ENCODE results near the gene MRC2.

MRC2 gene

DNA sequence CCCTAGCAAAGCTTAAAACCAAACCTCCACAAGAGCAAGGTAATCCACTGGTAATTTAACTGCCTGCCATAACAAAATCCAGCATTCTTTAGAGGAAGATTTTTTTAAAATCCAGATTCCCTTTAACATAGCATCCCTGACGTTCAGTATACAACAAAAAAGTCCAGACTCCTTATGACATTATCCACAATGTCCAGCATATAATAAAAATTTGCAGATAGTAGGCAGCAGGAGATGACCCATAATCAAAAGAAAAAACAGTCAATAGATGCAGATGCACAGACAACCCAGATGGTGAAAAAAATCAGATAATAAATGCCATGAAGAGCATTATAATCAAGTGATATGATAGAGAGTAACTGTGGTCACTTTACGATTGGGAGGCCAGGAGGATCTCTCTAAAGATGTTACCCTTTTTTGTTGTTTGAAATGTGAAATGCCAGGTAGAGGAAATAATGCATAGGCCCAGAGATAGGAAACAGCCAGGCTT is 33.2 kb downstream of the MRC2 start:
- Histone ChIP-seq H3K4me1 (ENCODE audit: control extremely low read depth in 1 of 4, control insufficient read depth in 4 of 4, insufficient read depth in 4 of 4, low read length in 3 of 4) (peaks cover 0 to 4% (median 0%) of the 10 kb centered on the region in 4 experiments), H3K4me3 (ENCODE audit: control insufficient read depth in 1 of 7, extremely low read depth in 1 of 7, insufficient read depth in 4 of 7, low read depth in 2 of 7, low read length in 6 of 7) (no peak overlapping the region), H3K27me3 (replicated peaks in 2 of 5; ENCODE audit: control insufficient read depth in 4 of 5, insufficient read depth in 5 of 5, low read length in 4 of 5) (no peaks in the 10 kb centered on the region), H3K9me3 (ENCODE audit: control extremely low read depth in 1 of 5, control insufficient read depth in 4 of 5, insufficient read depth in 2 of 5, low read depth in 1 of 5, low read length in 4 of 5) (peaks cover 0 to 12% (median 4%) of the 10 kb centered on the region in 5 experiments), H3K27ac (ENCODE audit: insufficient read depth in 1 of 2, low read depth in 1 of 2, low read length in 2 of 2, poor library complexity in 1 of 2, severe bottlenecking in 2 of 2) (no peak overlapping the region), H3K36me3 (ENCODE audit: control insufficient read depth in 4 of 4, insufficient read depth in 4 of 4, low read length in 3 of 4) (no peaks in the 10 kb centered on the region)
- 96% methylated on average over 2 of the region's 2 CpGs for WGBS (ENCODE audit: insufficient coverage)
- CTCF ChIA-PET: no interaction called here
- POLR2A ChIA-PET: no interaction called here
- DNase-seq: no peak

DNA sequence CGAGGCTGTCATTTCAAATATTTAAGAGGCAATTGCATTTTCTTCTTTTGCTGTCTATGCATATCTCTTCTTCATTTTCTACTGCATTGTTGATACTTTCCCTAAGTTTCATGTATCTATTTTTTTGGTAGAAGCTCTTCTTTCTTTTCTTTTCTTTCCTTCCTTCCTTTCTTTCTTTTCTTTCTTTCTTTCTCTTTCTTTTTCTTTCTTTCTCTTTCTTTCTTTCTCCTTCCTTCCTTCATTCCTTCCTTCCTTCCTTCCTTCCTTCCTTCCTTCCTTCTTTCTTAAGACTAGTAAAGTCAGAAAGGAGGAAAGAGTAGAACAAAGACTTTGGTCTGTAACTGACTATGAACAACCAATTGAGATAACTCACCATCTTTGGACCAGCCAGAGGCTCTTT is 33.9 kb downstream of the MRC2 start:
- Histone ChIP-seq H3K4me3 (ENCODE audit: control insufficient read depth in 1 of 7, extremely low read depth in 1 of 7, insufficient read depth in 4 of 7, low read depth in 2 of 7, low read length in 6 of 7) (no peak overlapping the region), H3K4me1 (ENCODE audit: control extremely low read depth in 1 of 4, control insufficient read depth in 4 of 4, insufficient read depth in 4 of 4, low read length in 3 of 4) (peaks cover 0 to 4% (median 0%) of the 10 kb centered on the region in 4 experiments), H3K27ac (ENCODE audit: insufficient read depth in 1 of 2, low read depth in 1 of 2, low read length in 2 of 2, poor library complexity in 1 of 2, severe bottlenecking in 2 of 2) (no peak overlapping the region), H3K36me3 (ENCODE audit: control insufficient read depth in 4 of 4, insufficient read depth in 4 of 4, low read length in 3 of 4) (no peaks in the 10 kb centered on the region), H3K27me3 (replicated peaks in 2 of 5; ENCODE audit: control insufficient read depth in 4 of 5, insufficient read depth in 5 of 5, low read length in 4 of 5) (no peaks in the 10 kb centered on the region), H3K9me3 (ENCODE audit: control extremely low read depth in 1 of 5, control insufficient read depth in 4 of 5, insufficient read depth in 2 of 5, low read depth in 1 of 5, low read length in 4 of 5) (peaks cover 0 to 12% (median 4%) of the 10 kb centered on the region in 5 experiments)
- CTCF ChIA-PET: no interaction called here
- DNase-seq: no peak
- POLR2A ChIA-PET: no interaction called here
- no CpG with 5 or more reads among the region's 1 CpG for WGBS (ENCODE audit: insufficient coverage)

DNA sequence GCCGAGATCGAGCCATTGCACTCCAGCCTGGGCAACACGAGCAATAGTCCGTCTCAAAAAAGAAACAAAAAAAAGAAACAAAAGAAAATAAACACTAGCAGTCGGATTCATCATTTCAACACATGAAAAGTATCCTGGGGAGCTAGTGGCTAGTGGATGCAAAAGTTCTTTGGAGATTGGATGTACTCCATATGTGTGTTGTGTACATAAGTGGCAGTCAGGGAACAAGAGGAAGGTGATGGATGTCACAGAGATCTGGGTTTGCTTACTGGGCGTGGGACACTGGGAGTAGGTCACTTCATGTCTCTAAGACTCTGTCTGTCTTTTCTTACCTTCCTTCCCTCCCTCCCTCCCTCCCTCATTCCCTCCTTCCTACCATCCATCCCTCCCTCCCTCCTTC is 35.4 kb downstream of the MRC2 start:
- Histone ChIP-seq H3K4me3 (ENCODE audit: control insufficient read depth in 1 of 7, extremely low read depth in 1 of 7, insufficient read depth in 4 of 7, low read depth in 2 of 7, low read length in 6 of 7) (no peak overlapping the region), H3K27me3 (replicated peaks in 2 of 5; ENCODE audit: control insufficient read depth in 4 of 5, insufficient read depth in 5 of 5, low read length in 4 of 5) (no peaks in the 10 kb centered on the region), H3K27ac (ENCODE audit: insufficient read depth in 1 of 2, low read depth in 1 of 2, low read length in 2 of 2, poor library complexity in 1 of 2, severe bottlenecking in 2 of 2) (no peak overlapping the region), H3K9me3 (ENCODE audit: control extremely low read depth in 1 of 5, control insufficient read depth in 4 of 5, insufficient read depth in 2 of 5, low read depth in 1 of 5, low read length in 4 of 5) (peaks cover 0 to 12% (median 4%) of the 10 kb centered on the region in 5 experiments), H3K4me1 (ENCODE audit: control extremely low read depth in 1 of 4, control insufficient read depth in 4 of 4, insufficient read depth in 4 of 4, low read length in 3 of 4) (peaks cover 0 to 4% (median 0%) of the 10 kb centered on the region in 4 experiments), H3K36me3 (ENCODE audit: control insufficient read depth in 4 of 4, insufficient read depth in 4 of 4, low read length in 3 of 4) (peaks cover 0 to 5% (median 0%) of the 10 kb centered on the region in 4 experiments)
- WGBS (ENCODE audit: insufficient coverage): 100% methylated on average over 1 of the region's 6 CpGs
- ChIA-PET POLR2A (no interaction called here), CTCF (interaction anchor here (1.0 to 1.1 kb wide), 2 partner anchors 10 to 110 kb away, joined by 3 read pairs; no protein-coding TSS in a partner anchor)
- no peak for DNase-seq

DNA sequence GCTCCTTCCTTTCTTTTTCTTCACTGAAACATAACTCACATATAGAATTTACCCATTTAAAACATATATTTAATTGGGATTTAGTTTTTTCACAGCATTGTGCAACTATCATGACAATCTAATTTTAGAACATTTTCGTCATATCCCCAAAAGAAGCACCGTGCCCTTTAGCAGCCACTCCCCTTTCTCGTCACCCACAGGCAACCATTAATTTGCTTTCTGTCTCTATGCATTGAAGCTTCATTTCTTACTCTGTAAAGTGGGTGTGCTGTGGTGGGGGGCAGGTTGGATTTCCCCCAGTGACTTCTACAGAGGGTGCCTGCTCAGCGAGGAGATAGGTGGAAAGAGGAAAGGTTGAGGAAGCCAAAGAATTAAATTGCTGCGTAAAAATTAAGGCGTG is 35.8 kb downstream of the MRC2 start:
- Histone ChIP-seq H3K27ac (ENCODE audit: insufficient read depth in 1 of 2, low read depth in 1 of 2, low read length in 2 of 2, poor library complexity in 1 of 2, severe bottlenecking in 2 of 2) (no peak overlapping the region), H3K36me3 (ENCODE audit: control insufficient read depth in 4 of 4, insufficient read depth in 4 of 4, low read length in 3 of 4) (peaks cover 0 to 6% (median 0%) of the 10 kb centered on the region in 4 experiments), H3K27me3 (replicated peaks in 2 of 5; ENCODE audit: control insufficient read depth in 4 of 5, insufficient read depth in 5 of 5, low read length in 4 of 5) (no peaks in the 10 kb centered on the region), H3K4me3 (ENCODE audit: control insufficient read depth in 1 of 7, extremely low read depth in 1 of 7, insufficient read depth in 4 of 7, low read depth in 2 of 7, low read length in 6 of 7) (no peak overlapping the region), H3K9me3 (ENCODE audit: control extremely low read depth in 1 of 5, control insufficient read depth in 4 of 5, insufficient read depth in 2 of 5, low read depth in 1 of 5, low read length in 4 of 5) (peaks cover 0 to 12% (median 4%) of the 10 kb centered on the region in 5 experiments), H3K4me1 (ENCODE audit: control extremely low read depth in 1 of 4, control insufficient read depth in 4 of 4, insufficient read depth in 4 of 4, low read length in 3 of 4) (peaks cover 0 to 4% (median 0%) of the 10 kb centered on the region in 4 experiments)
- ChIA-PET POLR2A (no interaction called here), CTCF (interaction anchor here (1.1 kb wide), 1 partner anchor 111 kb away, joined by 3 read pairs; no protein-coding TSS in a partner anchor)
- DNase-seq: peak in 1 of 3 donors; percentile 13
- WGBS (ENCODE audit: insufficient coverage): 83% methylated on average over 5 of the region's 6 CpGs

DNA sequence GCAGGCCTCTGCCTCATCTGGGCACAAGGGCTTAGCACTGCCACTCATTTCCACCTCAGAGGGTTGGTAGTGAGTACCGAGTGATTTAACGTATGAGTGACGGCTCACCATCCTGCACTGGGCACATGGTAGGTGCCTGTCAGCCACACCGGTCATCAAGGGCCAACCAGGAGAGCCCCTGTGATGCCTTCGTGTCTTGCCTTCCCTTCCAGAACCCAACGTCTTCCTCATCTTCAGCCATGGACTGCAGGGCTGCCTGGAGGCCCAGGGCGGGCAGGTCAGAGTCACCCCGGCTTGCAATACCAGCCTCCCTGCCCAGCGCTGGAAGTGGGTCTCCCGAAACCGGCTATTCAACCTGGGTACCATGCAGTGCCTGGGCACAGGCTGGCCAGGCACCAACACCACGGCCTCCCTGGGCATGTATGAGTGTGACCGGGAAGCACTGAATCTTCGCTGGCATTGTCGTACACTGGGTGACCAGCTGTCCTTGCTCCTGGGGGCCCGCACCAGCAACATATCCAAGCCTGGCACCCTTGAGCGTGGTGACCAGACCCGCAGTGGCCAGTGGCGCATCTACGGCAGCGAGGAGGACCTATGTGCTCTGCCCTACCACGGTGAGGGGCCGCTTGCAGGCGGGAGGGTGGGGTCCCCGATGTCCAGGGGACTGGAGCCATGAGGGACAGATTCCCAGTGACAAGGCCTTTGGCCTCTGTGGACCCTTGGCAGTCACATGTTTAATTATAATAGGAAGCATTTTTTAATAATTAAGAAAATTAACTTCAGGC is 37.1 kb downstream of the MRC2 start:
- Histone ChIP-seq H3K9me3 (ENCODE audit: control extremely low read depth in 1 of 5, control insufficient read depth in 4 of 5, insufficient read depth in 2 of 5, low read depth in 1 of 5, low read length in 4 of 5) (peaks cover 0 to 12% (median 4%) of the 10 kb centered on the region in 5 experiments), H3K4me3 (ENCODE audit: control insufficient read depth in 1 of 7, extremely low read depth in 1 of 7, insufficient read depth in 4 of 7, low read depth in 2 of 7, low read length in 6 of 7) (no peak overlapping the region), H3K36me3 (ENCODE audit: control insufficient read depth in 4 of 4, insufficient read depth in 4 of 4, low read length in 3 of 4) (peaks cover 0 to 6% (median 1%) of the 10 kb centered on the region in 4 experiments), H3K27ac (ENCODE audit: insufficient read depth in 1 of 2, low read depth in 1 of 2, low read length in 2 of 2, poor library complexity in 1 of 2, severe bottlenecking in 2 of 2) (no peak overlapping the region), H3K27me3 (replicated peaks in 2 of 5; ENCODE audit: control insufficient read depth in 4 of 5, insufficient read depth in 5 of 5, low read length in 4 of 5) (no peaks in the 10 kb centered on the region), H3K4me1 (ENCODE audit: control extremely low read depth in 1 of 4, control insufficient read depth in 4 of 4, insufficient read depth in 4 of 4, low read length in 3 of 4) (peaks cover 0 to 4% (median 0%) of the 10 kb centered on the region in 4 experiments)
- WGBS (ENCODE audit: insufficient coverage): 98% methylated on average over 22 of the region's 25 CpGs
- CTCF ChIA-PET: no interaction called here
- POLR2A ChIA-PET: no interaction called here
- no peak for DNase-seq

GRCh38 chr17:62665599-62665998 is 38.1 kb downstream of the MRC2 start:
- CTCF ChIA-PET: interaction anchor here (1.0 kb wide), 1 partner anchor 11 kb away, joined by 3 read pairs; no protein-coding TSS in a partner anchor
- 96% methylated on average over 2 of the region's 3 CpGs for WGBS (ENCODE audit: insufficient coverage)

More at GRCh38 chr17:62665599-62665998, 38.1 kb downstream of the MRC2 start:
- no peak for DNase-seq
- Histone ChIP-seq H3K27me3 (replicated peaks in 2 of 5; ENCODE audit: control insufficient read depth in 4 of 5, insufficient read depth in 5 of 5, low read length in 4 of 5) (no peaks in the 10 kb centered on the region), H3K9me3 (ENCODE audit: control extremely low read depth in 1 of 5, control insufficient read depth in 4 of 5, insufficient read depth in 2 of 5, low read depth in 1 of 5, low read length in 4 of 5) (peaks cover 0 to 6% (median 2%) of the 10 kb centered on the region in 5 experiments), H3K27ac (ENCODE audit: insufficient read depth in 1 of 2, low read depth in 1 of 2, low read length in 2 of 2, poor library complexity in 1 of 2, severe bottlenecking in 2 of 2) (no peak overlapping the region), H3K36me3 (ENCODE audit: control insufficient read depth in 4 of 4, insufficient read depth in 4 of 4, low read length in 3 of 4) (peaks cover 0 to 6% (median 1%) of the 10 kb centered on the region in 4 experiments), H3K4me1 (ENCODE audit: control extremely low read depth in 1 of 4, control insufficient read depth in 4 of 4, insufficient read depth in 4 of 4, low read length in 3 of 4) (peaks cover 0 to 4% (median 0%) of the 10 kb centered on the region in 4 experiments), H3K4me3 (ENCODE audit: control insufficient read depth in 1 of 7, extremely low read depth in 1 of 7, insufficient read depth in 4 of 7, low read depth in 2 of 7, low read length in 6 of 7) (no peak overlapping the region)
- POLR2A ChIA-PET: no interaction called here

Data from common myeloid progenitor, CD34-positive (primary cell).